Fibroblast of skin of right quadriceps (primary cell): Measurements from ENCODE around the gene DDX25.
A peak's percentile ranks its signal among the peaks of the same experiment; 100 is the strongest.
"Not testable (repeated sequence)": the region's sequence is repeated elsewhere in the genome, so short reads cannot be mapped to it uniquely, and the experiment has no call there.

Experiments
- DNase-seq: peaks from one replicate; pipeline ENCODE4 v3.0.0-alpha.2; 2013

Gene DDX25

DNA sequence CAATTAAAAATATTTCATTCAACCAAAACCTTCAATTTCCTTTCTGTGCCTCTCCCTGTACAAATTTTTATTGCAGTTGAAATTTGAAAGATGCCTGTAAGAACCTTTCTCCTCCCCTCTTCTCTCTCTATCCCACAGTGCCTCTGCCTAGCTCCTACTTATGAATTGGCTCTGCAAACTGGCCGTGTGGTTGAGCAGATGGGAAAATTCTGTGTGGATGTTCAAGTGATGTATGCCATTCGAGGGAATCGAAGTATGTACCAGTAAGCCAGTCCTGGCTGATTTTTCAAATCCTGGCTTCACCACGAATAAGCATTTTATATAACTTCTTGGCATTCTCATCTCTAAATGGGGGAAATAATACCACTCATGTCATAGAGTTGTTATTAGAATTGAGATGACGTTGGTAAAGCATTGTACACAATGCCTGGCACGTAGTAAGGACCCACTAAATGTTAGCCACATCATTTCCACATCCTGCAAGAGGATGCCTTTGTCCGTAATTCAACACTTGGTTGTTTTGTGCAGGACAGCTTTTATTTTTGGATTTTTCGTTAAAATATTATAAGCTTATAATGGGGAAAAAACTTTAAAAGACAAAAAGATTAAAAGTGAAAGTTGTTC is 6.0 kb downstream of the DDX25 start:
- DNase-seq: no peak

DNA sequence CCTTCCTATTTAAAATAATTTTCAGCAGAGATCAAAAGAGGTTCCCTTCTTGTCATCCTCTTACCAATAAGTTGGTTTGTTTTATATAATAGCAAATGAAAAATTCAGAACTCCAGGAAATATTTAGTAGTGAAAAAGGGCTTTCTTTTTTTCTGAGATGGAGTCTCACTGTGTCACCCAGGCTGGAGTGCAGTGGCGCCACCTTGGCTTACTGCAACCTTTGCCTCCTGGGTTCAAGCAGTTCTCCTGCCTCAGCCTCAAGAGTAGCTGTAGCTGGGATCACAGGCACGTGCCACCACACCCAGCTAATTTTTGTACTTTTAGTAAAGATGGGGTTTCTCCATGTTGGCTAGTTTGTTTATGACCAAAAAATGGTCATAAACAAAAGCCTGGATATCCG is 10.3 kb downstream of the DDX25 start:
- DNase-seq: not testable (repeated sequence)

DNA sequence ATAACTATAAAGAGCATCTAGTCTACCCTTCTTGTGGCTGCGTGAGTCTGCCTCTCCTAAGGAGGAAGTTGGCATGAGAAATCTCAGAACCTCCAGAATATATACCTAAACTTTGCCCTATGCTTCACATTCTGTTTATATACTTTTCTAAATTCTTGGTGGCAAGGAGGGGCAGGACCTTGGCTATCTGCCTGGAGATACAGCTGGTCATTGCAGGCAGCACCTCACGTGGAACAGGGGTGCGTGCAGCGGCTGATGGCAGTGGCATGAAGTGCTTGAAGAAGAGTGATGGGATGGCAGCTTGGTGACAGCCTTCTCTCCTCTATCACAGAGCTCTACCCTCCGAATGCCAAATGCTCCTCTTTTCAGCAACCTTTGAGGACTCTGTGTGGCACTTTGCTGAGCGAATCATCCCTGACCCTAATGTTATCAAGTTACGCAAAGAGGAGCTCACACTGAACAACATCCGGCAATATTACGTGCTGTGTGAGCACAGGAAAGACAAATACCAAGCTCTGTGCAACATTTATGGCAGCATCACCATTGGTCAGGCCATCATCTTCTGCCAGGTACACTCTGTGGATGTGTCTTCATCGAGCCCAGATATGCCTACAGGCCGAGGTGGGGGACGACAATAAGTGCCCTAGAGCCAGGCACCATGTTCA is 12.5 kb downstream of the DDX25 start:
- DNase-seq: no peak

DNA sequence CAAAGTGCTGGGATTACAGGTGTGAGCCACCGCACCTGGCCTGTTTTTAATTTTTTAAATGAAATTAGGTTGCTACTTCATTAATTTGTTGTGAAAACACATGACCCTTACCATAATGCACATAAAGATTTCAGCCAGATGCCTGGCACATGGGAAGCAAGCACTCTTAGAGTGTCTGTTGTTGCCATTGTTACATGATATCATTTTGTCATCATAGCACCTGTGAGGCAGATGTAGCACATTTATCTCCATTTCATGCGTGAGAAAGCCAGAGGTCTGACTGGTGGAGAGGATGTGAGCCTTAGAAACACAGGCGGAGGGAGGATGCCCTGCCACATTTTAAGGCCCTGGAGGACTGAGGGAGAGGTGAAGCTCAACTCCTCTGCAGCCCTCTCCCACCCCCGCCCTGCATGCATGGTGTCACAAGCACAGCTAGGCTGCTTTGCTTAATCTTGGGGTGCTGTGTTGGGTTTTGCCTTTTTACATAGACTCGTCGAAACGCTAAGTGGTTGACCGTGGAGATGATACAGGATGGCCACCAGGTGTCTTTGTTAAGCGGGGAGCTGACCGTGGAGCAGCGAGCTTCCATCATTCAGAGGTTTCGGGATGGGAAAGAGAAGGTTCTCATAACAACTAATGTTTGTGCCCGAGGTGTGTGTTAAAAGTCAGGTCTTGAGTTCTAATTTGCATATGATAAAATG is 14.0 kb downstream of the DDX25 start:
- DNase-seq: no peak

DNA sequence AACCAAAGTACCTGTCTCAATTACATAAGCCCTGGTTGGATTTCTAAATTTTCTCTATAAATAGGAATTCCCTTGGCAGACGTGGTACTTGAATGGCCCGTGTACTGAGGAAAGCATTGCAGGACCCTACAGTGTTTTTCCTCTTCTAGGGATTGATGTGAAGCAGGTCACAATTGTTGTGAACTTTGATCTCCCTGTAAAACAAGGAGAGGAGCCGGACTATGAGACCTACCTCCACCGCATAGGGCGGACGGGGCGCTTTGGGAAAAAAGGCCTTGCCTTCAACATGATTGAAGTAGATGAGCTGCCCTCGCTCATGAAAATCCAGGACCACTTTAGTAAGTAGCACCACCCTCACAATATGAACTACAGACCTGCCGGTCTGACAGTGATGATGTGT is 16.7 kb downstream of the DDX25 start:
- no peak for DNase-seq

DNA sequence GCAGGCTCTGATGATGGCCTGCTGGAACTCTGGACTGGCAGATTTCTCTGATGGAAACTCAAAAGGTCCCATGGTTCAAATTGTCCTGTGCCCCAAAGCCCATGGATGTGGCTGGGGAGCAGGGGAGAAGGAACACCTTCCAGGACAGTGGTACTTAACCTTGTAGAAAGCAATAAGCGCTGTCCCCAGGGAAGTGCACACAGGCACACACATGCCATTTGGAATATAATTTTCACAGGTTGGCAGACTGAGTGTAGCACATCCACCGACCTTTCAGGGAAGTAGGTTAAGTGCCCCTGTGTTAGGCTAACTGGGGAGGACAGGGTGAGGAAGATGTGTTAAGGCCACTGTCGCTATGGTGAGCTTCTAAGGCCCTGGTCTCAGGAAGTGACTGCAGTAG is 17.8 kb downstream of the DDX25 start:
- no peak for DNase-seq

DNA sequence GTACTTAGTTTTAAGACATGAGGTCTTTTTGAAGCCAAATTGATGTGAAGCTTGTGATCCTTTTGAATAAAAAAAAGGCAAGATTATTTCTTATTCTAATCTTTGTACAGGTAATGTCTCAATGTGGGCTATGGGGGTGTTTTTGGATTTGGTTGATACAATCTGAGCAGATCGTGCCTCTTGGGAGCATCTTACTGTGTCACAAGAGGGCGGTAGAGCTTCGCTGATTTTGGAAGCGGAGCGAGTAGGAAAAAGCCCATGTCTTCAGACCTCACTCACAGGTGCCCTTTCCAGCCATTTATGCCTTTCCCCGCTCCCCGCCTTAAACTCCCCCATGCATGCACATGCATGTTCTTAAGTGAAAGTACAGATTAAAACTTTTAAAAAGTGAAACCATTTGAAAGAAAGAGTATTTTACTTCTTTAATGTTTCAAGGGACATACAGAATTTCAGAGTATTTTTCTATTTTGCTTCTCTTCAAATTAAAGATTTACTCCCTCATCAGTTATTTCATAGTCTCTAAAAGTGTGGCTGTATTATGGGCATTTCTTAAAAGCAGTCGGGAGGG is 18.8 kb downstream of the DDX25 start:
- peak; percentile 63 for DNase-seq

DNA sequence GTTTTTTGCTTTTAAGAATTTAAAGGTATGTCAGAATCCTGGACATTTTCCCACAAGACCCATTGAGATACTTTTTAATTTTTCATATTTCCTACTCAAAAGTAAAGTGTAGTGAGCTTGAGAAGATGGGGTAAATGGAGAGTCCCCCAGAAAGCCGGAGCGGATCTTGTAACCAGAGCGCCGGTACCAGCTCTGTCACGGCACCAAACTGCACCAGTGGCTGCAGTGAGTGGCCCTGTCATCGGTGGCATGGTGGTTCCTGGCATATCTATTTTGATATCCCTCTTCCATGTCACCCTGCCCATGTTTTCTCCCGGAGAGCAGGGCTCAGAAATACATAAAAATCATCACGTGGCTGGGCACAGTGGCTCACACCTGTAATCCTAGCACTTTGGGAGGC is 19.3 kb downstream of the DDX25 start:
- DNase-seq: no peak

DNA sequence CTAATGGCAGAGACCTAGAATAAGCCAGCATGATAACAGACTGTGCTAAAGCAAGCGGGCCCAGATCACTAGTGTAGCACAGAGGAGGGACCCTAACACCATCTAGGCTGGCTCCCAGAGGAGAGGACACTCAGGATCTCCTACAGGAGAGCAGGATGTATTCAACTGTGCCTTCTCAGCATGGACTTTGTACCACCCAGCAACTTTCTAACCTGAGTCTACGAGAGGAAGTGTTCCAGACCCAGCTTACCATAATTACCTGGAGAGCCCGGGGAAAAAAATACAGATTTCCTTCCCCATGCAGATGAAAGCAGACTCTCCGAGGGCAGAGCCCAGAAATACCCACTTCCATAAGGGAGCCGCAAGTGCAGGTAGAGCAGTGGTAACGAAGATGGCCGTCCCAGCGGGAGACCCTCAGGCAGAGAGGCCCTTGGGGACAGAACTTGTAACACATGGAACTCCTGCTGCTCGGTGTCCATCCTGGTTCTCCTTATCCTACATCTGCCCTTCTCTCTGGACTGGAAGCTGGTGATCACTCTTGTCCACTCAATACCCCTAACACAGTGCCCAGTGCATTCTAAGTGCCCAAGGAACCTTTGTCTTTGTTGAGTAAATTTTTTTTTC is 20.2 kb downstream of the DDX25 start:
- no peak for DNase-seq

DNA sequence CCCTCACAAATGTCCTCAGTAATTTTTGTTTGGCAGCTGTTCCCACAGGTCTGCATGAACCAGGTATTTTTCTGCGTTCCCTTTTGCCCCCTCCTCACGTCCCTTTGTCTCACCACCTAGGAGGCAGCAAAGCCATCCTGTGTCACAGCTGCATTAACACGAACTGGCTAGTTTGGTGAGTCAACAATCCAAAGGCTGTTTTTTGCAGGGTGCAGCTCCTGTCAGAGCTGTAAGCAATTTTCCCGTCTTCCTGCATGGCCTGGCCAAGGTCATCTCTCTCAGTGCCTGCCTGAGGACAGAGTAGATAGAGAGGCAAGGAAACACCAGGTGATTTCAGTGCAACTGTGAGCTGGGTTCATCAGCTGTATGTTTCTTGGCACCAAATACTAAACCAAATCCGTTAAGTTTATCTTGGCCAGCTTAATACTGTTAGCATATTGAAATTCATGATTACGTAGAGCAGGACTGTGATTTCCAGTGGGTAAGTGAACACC is 21.0 kb downstream of the DDX25 start:
- no peak for DNase-seq

DNA sequence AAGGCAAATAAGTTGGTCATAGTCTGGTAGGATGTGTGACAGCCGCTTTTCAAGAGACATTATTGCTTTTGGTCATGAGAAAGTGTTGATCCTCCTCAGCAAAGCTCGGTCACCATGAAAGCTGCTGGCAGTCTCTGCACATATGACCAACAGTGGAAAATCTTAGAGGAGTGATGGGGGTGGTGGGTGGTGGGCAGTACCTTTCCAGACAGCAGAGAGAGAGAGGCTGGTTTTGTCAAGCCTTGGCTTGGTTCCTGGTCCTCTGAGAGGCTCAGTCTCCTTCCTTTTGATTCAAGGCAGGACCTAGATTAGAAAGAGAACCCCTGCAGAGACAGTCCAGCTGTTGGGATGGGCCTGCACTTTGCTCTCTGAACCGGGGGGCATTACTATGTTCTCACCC is 21.5 kb downstream of the DDX25 start:
- DNase-seq: no peak

DNA sequence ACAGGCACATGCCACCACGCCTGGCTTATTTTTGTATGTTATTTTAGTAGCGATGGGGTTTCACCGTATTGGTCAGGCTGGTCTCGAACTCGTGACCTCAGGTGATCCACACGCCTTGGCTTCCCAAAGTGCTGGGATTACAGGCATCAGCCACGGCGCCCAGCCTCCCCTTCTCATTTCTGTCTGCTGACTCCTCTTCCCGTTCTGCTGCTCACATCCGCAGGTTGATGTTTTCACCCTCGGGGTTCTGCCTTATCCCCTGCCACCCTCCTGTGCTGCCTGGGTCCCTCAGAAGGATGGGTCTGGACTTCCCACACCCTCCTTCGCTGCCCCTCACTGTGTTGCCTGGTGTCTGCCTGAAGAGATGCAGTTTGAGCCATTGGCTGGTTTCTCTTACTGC is 22.4 kb downstream of the DDX25 start:
- DNase-seq: no peak

DNA sequence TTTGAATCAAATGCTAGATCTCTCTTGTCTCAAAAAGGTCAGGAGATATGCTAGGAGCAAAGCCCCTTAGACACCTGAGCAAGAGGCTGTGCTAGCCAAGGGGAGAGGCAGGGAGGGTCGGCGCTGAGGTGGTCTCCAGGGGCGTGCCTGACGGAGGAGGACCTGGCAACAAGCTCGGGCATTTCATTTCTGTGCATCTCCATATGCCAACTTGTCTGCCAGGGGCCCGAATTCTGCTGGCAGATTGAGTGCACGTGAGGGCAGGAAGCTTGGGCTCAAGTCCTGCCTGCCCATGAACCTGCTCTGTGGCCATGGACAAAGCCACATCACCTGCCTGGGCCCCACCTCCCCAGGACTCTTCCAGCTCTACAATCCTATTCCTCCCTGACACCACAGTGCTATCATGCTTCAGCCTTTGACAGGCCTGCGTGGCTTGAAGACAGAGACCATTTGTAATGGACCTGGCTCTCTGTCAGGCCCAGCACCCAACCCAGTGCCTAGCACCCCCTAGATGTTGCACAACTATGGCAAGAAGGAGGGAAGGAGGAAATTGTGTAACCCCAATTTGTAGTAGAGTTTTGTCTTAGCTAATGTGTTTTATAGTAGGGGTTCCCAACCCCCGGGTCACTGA is 25.3 kb downstream of the DDX25 start:
- no peak for DNase-seq

DNA sequence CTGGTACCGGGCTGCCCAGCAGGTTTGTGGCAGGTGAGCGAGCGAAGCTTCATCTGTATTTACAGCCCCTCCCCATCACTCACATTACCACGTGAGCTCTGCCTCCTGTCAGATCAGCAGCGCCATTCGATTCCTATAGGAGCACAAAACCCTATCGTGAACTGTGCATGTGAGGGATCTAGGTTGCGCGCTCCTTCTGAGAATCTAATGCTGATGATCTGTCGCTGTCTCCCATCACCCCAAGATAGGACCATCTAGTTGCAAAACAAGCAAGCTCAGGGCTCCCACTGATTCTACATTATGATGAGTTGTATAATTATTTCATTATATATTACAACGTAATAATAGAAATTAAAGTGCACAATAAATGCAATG is 25.8 kb downstream of the DDX25 start:
- no peak for DNase-seq

DNA sequence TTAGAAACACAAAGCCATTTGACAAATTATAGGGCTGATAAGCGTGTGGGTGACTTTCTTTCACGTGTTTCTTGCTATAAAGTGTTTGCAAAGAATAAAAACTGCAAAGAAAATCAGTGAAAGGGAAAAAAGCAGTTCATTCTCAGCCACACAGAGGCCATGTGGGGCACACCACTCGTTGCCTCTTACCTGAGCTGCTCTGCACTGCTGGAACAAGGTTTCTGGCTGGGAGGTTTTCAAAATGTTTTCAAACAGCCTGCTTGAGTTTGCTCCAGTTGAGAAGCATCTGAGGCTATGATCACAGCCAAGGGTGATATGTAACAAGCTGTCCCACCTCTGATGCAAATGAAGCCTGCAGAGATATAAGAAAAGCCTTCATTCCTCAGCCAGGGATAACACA is 26.8 kb downstream of the DDX25 start:
- DNase-seq: no peak

DNA sequence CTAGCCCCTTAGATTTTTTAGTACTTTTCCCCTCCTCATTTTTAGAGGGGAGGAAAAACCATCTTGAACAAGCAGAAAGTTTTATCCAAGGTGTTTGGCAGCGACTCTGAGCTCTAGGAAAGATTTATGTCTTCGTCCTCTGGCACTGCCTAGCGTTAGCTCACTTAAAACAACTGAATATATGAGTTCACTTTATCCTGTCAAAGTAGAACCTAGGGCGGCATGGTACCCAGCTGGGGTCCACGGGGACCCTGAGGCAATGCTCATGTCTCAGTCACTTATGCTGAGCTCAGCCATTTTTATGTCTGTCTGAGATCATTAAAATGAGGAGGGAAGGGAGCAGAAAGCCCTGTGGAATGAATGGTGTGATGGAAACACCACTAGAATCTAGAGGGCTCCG is 27.4 kb downstream of the DDX25 start:
- DNase-seq: no peak

DNA sequence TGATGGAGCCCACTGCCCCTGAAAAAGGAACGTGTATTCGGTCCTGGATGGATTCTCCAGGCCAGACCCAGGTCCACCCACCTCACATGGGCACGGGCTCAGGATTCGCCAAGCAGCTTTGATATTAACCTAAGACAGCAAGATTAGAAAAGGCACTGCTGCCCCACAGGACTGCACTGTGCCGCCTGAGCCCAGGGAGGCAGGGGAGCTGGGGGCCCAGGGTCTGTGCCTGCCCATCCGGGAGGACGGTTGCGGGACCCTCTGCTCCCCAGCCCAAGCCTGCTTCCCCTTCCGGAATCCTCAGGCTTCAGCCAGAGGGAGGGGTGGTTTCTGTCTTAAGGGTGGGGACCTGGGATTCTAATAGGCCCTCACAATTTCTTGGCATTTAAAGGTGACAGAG is 28.0 kb downstream of the DDX25 start:
- DNase-seq: no peak

DNA sequence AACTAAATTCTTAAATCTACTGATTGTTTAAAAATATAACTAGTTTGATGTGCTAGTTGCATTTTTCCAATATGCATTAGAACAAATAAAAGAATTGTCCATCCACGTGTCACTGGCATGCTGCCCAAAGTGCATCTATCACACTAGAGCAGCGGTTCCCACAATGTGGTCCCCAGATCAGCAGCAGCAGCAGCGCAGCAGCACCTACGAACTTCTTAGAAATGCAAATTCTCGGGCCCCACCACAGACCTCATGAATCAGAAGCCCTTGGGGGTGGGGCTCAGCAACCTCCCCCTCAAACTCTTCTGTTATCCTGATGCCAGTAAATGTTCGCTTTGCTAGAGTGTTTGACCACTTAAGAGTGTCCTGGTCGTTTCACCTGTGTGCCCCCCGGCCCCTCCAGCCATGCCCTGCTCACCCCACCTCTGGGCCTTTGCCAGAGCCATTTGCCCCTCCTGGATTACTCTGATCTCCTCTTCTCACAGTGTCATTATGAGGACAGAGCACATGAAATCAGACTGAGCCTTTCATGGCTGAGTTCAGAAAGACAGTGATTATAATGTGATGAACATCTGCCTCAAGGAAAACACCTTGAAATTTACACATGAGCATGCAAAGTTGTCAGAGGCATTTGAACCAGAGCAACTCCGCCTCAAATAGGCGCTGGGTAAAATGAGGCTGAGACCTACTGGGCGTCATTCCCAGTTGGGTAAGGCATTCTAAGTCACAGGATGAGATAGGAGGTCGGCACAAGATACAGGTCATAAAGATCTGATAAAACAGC is 28.9 kb downstream of the DDX25 start:
- DNase-seq: no peak

DNA sequence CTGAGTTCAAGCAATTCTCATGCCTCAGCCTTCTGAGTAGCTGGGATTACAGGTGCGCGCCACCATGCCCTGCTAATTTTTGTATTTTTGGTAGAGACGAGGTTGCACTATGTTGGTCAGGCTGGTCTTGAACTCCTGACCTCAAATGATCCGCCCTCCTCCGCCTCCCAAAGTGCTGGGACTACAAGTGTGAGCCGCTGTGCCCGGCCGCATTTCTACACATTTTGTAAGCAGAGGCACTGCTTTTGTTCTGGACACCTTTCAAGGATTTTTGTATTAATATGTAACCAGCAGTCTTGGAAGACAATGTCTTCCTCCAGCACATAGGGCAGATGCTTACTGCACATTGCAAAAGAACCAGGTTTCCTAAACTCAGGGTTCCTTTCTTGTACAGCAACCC is 30.2 kb downstream of the DDX25 start:
- no peak for DNase-seq

DNA sequence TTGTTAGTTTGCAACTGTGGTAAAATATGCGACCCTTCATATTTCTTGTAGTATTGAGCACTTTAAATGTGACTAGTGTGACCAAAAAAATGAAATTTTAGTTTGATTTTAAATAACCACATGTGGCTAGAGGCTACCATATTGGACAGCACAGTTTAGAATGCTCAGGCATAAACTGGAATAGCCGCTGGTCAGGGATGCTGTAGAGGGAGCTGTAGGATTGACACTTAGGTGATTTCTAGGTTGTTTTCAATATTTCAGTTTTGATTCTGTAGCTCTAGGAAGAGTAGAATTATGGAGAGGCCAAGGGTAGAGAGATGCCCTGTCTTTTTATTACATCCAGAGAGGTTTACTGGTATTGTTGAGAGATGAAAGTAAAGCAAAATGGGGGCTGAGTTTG is 30.7 kb downstream of the DDX25 start:
- DNase-seq: no peak

DNA sequence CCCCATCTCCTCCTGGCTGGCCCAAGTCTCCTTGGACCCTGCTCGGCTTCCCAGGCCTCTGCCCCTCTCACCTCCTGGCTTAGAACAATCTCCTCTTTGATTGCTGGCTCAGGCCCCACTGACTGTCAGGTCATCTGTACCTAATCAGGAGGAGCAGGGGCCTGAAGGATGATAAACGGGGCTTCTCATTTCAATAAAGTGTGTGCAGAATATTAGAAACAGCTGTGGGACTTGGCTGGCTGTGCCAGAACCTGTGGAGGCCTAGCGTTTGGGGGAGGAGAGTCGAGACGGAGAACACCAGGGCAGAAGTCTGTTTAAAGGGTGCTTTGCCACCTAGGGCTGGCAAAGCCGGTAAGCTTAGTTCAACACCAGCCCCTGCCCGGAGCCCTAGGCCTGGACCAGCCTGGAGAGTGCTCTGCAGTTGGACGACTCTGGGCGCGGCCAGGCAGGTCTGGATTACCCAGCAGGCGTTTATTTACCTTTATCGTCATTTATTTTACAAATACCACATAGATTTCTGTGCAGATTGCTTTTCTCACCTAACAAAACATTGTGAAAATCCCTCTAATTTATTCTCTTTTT is 31.4 kb downstream of the DDX25 start:
- DNase-seq: peak; percentile 69

DNA sequence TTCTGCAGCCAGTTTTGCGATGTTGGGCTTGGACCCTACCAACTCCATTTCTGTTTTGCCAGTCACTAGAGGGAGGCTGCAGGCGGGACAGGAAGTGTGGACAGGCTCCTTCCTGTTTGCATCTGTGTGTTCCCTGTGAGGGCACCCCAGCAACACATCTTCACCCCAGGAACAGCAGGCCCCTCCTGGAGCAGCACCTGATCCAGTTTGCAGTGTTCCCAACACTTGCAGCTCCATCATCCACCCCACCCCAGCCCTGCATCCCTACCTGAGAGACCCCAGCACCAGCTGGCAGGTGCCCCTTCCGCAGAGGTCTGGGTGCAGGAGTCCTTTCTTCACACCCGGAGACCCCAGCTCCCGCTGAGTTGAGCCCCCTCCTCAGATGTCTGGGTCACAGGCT is 34.1 kb downstream of the DDX25 start:
- DNase-seq: no peak
